ENCODE data around the gene TMEM108. TPM values are rescaled to one million over a fixed set of nuclear protein-coding genes. Genes with fewer than 3 reads are reported as not detected.
"Not testable (repeated sequence)": the region's sequence is repeated elsewhere in the genome, so short reads cannot be mapped to it uniquely, and the experiment has no call there.

The TMEM108 gene
- polyA plus RNA-seq (2013, experiment 1 of 2; ENCODE audit: insufficient read length) = 0.96 TPM
- 1.3 TPM for polyA plus RNA-seq (2013, experiment 2 of 2; ENCODE audit: insufficient read length)

- peak; percentile 71 for DNase-seq
Measured at GRCh38 chr3:133038089-133038730, at the start of gene TMEM108. TMEM108 (plus strand) TSS chr3:133038391.

DNA sequence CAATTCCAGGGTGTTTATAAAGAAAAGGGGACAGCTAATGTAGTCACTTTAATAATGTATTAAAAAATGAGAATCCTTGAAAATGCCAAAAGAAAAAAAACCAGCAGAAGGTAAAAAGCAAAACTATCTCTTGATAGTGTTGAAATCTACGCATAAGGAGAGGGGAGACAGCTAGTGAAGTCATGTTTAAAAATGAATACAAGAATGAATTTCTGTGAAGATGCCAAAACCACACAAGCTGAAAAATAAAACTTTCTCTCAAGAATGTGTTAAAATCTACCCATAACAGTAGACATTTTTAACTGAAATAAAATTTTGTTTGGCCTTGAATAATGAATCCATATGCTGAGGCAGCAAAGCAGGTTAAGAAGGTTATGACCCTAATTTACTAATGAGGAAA is 42.2 kb upstream of the TMEM108 start:
- DNase-seq = no peak

DNA sequence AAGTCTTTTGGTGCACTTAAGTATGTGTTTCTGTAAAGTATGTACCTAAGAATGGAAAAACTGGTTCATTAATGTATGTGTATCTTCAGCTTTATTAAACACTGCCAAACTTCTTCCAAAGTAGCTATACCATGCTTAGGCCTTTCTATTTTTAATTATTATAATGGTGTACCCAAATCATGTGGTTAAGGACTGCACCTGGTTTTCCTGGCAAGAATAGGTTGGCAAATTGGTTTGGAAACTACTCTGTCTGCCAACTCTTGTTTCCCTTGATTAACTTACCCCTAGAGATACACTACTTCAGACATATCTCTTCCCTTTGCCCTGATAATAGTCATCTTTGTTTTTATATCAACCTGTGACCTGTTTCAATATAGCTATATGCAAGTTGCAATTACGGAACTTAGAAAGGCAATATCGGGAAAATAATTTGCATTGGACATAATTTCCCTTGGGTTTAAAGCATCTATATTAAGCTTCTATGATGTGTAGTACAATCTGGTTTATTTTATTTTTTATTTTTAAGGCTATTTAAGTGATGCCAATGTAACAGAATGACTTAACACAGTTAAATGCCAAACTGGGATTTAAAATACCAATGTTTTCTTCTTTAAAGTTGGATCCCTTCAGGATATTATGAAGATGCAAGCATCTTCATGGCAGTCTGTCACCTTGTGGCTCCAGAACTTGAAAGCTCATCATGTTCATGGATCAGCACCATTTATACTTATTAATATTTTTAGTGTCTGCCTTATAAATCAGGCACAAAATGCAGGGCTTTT is 40.6 kb upstream of the TMEM108 start:
- no peak for DNase-seq

DNA sequence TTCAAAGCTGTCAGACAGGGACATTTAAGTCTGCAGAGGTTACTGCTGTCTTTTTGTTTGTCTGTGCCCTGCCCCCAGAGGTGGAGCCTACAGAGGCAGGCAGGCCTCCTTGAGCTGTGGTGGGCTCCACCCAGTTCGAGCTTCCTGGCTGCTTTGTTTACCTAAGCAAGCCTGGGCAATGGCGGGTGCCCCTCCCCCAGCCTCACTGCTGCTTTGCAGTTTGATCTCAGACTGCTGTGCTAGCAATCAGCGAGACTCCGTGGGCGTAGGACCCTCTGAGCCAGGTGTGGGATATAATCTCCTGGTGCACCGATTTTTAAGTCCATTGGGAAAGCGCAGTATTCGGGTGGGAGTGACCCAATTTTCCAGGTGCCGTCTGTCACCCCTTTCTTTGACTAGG is 33.2 kb upstream of the TMEM108 start:
- not testable (repeated sequence) for DNase-seq

DNA sequence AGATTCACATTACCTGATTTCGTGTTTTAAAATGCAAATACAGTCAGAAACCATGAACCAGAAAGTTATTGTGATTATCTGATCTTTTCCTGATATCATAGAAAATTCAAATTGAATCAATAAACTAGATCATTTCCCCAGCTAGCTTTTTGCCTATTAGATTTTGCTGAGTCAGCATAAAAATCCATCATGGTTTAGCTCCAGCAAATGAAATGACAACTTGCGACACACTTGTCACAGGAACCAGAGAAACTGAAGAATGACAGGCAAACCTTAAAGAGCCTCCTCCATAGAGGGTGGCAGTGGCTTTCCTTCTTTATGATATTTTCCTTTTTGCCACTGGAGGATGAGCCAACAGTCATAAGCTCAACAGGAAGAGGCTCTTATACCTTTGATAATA is 30.6 kb upstream of the TMEM108 start:
- no peak for DNase-seq

DNA sequence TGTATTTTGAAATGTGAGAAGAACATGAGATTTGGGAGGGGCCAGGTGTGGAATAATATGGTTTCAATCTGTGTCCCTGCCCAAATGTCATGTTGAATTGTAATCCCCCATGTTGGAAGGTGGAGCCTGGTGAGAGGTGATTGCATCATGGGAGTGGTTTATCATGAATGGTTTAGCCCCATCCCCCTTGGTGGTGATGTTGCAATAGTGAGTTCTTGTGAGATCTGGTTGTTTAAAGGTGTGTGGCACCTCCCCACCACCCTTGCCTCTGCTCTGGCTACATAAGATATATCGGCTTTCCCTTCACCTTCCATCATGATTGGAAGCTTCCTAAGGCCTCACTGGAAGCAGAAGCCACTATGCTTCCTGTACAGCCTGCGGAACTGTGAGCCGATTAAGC is 23.9 kb upstream of the TMEM108 start:
- no peak for DNase-seq

- DNase-seq = not testable (repeated sequence)
Measured at GRCh38 chr3:133015573-133015972, 22.6 kb upstream of the TMEM108 start.

- DNase-seq = no peak
Measured at GRCh38 chr3:133016838-133017309, 21.3 kb upstream of the TMEM108 start.

GRCh38 chr3:133018921-133019320 is 19.3 kb upstream of the TMEM108 start:
- no peak for DNase-seq

GRCh38 chr3:133021206-133021605 is 17.0 kb upstream of the TMEM108 start:
- DNase-seq = no peak

DNA sequence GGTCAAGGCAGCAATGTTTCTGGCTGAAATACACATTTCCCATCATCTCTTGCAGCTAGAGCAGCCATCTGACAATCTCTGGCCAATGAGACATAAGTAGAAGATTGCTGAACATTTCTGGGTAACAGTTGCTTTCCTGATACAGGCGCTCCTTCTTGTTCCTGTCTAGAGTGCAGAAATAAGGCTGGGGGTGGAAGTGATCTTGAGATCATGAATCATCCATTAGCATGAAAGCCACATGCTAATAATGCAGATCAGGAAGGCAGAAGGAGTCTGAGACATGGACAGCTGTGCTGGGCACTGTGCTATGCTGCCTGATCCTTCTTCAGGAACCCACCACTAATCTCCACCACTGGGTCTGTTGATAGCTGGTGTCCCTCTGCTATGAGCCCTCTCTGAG is 14.8 kb upstream of the TMEM108 start:
- DNase-seq = no peak

DNA sequence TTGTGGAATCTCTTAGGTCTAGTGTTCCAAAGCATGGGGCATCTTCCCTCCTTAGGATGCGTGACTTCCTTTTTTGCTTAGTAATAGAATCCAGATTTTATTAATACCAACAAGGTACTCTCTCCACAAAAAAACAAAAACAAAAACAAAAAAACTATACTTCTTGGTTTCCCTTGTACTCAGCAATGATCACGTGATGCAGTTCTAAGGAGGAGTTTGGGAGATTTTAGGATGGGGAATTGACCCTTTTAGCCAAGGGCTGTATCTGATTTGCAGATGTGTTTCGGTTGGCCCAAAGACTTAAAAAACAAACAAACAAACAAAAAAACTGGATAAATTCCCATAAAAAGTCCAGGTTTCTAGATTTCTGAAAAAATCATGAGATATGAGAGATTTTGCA is 12.6 kb upstream of the TMEM108 start:
- DNase-seq = no peak

DNA sequence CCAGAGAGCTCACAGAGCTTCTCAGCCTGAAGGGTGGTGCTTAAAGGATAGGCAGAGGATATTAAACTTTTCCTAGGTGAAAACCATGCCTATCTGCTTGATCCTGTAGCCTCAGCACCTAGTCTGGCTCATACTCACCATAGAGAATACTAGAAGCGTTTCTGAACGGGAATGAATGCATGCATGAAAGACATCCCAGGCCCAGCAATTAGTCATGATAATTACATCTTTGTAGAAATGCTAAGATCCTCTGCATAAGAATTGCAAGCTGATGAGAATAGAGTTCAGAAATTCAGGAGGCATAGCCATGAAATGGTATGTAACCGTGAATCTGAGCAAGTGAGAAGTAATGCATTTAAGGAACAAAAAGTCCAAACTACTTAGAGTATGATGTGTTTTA is 5.9 kb upstream of the TMEM108 start:
- no peak for DNase-seq

DNA sequence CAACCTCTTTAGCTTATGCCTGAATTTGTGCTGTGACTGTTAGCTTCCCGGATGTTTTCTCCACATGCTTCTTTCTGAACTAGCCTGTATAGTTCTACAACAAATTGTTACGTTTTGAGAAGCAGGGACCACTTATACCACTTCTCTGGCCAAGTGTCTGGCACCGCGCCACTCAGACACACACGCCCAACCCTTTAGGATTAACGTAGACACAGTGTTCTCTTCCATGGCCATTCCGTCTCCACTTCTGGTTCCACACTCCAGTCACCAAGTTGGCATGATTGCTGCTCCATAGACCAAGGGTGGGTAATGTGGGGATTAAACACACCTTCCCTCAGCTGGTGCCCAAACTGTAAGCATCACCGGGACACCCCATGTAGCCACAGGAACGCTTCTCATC is 755 bp upstream of the TMEM108 start:
- DNase-seq = no peak

DNA sequence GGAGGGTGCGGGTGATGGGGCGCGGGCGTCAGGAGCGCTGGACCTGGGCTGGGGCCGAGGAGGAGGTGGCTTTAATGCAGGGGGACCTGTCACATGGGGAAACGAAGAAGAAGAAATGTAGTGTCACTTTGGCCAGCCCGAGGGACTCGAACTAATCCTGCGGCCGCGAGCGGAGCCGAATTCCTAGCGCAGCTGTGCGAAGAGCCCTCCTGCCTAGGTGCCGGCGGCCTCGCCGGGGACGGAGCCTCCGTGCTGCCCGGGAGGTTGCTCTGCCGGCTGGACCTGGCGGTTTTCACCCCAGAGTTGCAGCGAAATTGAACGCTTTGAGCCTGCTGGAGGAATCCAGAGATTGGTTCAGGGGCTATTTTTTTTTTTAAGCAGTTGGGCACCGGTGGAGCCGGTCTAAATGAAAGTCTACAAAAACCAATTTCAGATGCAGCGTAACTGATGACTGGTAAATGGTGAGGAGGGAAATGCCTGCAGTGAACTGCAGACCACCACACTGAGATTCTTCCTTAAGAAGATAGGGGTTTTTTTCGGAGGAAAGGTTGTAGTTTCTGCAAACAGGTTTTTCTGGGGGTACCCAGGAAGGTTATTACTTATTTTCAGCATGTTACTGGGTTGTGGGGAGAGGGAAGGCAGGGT is 662 bp downstream of the TMEM108 start:
- DNase-seq = no peak

GRCh38 chr3:133040696-133041523 is 2.7 kb downstream of the TMEM108 start:
- peak; percentile 81 for DNase-seq

- no peak for DNase-seq
Measured at GRCh38 chr3:133041524-133041829, 3.3 kb downstream of the TMEM108 start.

GRCh38 chr3:133042778-133043177 is 4.6 kb downstream of the TMEM108 start:
- DNase-seq = peak; percentile 34

- DNase-seq = no peak
Measured at GRCh38 chr3:133047980-133048379, 9.8 kb downstream of the TMEM108 start.

GRCh38 chr3:133049491-133049890 is 11.3 kb downstream of the TMEM108 start:
- no peak for DNase-seq

- DNase-seq = no peak
Measured at GRCh38 chr3:133050891-133051290, 12.7 kb downstream of the TMEM108 start.

GRCh38 chr3:133053532-133053931 is 15.3 kb downstream of the TMEM108 start:
- DNase-seq = no peak

GRCh38 chr3:133054586-133054985 is 16.4 kb downstream of the TMEM108 start:
- DNase-seq = no peak

Data from fibroblast of skin of scalp (primary cell).